GM21825 (cell line): ENCODE measurements around the gene FUZ.

Experiments used
- ATAC-seq: cut with Tn5 transposase; IDR thresholded peaks from one replicate; pipeline ENCODE4 v1.9.1; 2021; ENCODE audit warnings: mild to moderate bottlenecking, moderate library complexity; ENCODE audit not compliant: unreplicated experiment

The FUZ gene

GRCh38 chr19:49786376-49786820, 26.7 kb downstream of the FUZ start:
- no peak for ATAC-seq

DNA sequence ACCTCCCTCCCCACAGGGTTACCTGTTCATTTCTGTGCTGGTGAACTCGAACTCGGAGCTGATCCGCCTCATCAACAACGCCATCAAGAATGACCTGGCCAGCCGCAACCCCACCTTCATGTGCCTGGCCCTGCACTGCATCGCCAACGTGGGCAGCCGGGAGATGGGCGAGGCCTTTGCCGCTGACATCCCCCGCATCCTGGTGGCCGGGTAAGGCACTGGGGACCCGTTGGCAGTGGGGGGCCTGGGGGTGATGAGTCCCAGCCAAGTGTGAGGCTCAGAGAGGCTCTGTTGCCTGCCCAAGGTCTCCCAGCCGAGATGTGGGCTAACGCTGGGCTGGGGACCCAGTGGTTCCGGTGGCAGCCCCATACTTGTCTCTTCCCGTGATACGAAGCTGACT, 30.6 kb downstream of the FUZ start:
- ATAC-seq = no peak

- ATAC-seq = no peak
Measured at GRCh38 chr19:49781394-49781793, 31.7 kb downstream of the FUZ start.

GRCh38 chr19:49780861-49781260, 32.2 kb downstream of the FUZ start:
- ATAC-seq = no peak

GRCh38 chr19:49779731-49780555, 33.1 kb downstream of the FUZ start:
- ATAC-seq = no peak

GRCh38 chr19:49776371-49776764, 36.7 kb downstream of the FUZ start:
- no peak for ATAC-seq

- ATAC-seq = no peak
Measured at GRCh38 chr19:49775742-49776370, 37.2 kb downstream of the FUZ start.

- no peak for ATAC-seq
Measured at GRCh38 chr19:49774969-49775368, 38.1 kb downstream of the FUZ start.

DNA sequence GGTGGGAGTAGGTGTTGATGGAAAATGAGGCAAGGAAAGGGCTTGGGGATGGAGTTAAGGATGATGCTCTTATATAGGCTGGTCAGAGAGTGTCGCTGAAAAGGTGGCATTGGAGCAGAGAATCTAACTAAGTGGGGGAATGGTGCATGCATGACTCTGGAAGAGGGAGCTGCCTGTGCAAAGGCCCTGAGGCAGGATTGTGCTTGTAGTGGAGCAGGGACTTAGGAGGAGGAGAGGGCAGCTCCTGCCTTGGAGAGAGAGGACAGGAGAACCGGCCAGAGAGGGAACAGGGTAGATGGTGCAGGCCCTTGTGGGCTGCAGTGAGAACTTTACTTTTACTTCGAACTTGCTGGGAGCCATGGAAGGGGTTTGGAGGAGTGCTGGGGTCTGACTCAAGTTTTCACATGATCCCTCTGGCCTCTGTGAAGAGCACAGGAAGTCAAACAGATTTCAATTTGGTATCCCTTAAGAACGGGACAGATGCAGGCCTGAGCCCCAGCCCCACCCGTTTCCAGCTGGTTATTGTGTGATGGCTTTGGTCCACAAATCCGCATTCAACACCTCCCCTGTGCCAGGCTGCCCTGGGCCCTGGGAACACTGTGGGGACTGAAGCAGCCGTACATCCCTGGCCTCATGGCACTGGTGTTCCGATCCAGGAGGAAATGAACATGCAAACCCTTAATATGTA, 39.3 kb downstream of the FUZ start:
- ATAC-seq = no peak

DNA sequence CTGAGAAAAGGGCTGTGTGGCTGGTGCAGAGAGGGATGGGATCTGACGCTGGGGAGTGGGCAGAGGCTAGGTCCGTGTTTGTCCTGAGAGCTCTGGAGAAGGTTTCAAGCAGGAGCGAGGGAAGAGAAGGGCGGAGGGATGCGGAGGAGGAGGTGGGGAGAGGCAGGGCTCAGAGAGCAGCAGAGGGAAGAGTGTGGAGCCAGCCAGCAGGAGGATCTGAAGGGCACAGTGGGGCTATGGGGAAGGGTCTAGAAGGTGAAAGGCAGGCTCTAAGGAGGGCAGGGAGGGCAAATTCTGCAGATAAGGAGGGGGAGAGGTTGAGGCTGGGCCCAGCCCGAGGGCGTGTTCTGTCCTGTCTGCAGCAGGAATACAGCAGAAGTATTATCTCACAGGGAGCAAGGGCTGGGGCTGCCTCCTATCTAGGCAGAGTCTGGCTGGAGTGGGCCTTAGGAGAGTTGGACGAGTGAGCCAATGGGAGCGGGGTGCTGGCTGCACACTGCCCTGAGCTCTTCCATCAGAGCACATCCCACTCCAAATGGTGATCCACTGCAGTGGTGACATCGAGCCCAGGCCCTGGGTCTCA, 40.2 kb downstream of the FUZ start:
- ATAC-seq = no peak

GRCh38 chr19:49771674-49772139, 41.4 kb downstream of the FUZ start:
- ATAC-seq = no peak

DNA sequence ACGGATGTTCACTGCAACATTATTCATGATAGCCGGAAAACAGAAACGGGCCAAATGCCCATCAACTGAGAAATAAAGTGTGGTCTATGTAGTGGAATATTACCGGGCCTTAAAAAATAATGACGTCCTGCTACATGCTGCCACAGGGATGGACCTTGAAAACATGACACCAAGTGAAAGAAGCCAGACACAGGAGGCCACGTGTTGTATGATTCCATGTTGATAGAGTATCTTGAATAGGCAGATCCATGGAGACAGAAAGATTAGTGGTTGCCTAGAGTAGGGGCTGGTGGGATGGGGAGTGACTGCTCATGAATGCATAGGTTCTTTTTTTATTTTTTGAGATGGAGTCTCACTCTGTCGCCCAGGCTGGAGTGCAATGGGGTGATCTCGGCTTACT, 42.6 kb downstream of the FUZ start:
- ATAC-seq = no peak

DNA sequence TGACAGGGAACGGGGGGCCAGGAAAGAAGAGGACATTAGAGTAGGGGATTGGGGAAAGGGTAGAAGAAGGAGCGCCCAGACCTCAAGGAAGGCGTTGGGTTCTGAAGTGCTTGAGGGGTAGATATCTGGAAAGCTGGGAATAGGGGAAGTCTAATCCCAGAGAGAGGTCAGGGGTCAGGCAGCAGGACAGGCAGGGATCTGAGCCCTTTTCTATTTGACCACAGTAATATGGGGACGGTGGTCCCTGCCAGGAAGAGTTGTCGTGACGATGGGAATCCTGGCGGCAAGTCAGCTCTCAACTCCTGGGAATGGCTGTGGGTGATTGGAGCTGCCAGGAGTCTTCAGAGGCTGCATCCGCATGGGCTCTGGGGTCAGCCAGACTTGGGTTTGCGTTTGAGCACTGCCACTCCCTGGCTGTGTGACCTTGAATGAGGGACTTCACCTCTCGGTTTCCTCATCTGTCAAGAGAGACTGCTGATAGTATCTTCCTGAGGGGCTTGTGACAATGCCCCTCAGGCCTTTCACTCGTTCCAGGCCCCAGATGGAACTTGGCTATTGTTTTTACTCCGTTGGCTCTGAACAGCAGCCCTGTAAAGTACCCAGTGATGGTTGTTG, 45.0 kb downstream of the FUZ start:
- ATAC-seq = no peak

GRCh38 chr19:49767381-49767780, 45.7 kb downstream of the FUZ start:
- ATAC-seq = no peak

GRCh38 chr19:49766930-49767299, 46.2 kb downstream of the FUZ start, which contains the start of gene AP2A1:
TSS of gene AP2A1 (plus strand) at chr19:49767001. CDS start at chr19:49767134, 133 bp downstream.
- ATAC-seq = peak; percentile 8

- peak; percentile 88 for ATAC-seq
Measured at GRCh38 chr19:49766007-49766929, 46.8 kb downstream of the FUZ start.

DNA sequence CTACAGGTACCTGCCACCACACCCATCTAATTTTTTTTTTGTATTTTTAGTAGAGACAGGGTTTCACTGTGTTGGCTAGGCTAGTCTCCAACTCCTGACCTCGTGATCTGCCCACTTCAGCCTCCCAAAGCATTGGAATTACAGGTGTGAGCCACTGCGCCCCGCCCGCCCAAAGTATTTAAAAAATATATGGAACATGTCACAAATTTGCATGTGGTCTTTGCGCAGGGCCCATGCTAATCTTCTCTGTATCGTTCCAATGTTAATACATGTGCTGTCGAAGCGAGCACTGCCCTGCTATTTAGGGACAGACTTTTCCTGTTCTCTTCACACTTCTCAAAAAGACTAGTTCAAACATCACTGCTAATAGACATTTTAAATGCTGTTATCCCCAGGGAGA, 48.8 kb downstream of the FUZ start:
- no peak for ATAC-seq

DNA sequence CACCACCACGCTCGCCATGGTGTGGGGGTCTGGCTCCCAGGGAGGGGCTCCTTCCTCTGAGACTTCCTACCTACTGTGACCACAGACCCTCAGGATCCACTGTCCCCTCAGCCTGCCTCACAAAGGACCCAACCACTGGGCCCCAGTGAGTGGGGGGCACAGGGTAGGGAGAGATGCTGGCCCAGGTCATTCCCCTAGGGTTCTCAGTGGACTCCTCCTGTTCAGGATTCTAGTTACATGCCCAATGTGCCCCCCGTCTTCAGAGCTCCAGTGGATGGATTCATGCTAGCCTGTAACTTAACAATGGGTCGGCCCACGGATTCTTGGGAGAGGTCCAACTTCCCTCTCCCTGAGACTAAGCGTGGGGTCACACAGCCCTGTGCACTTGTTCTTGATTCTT, 49.9 kb downstream of the FUZ start, which contains the start of gene TSKS:
Gene TSKS, minus strand, starts transcription at position 77 of the 400 bp plus-strand sequence. Its CDS starts 59 bp downstream, at position 18.
- no peak for ATAC-seq

DNA sequence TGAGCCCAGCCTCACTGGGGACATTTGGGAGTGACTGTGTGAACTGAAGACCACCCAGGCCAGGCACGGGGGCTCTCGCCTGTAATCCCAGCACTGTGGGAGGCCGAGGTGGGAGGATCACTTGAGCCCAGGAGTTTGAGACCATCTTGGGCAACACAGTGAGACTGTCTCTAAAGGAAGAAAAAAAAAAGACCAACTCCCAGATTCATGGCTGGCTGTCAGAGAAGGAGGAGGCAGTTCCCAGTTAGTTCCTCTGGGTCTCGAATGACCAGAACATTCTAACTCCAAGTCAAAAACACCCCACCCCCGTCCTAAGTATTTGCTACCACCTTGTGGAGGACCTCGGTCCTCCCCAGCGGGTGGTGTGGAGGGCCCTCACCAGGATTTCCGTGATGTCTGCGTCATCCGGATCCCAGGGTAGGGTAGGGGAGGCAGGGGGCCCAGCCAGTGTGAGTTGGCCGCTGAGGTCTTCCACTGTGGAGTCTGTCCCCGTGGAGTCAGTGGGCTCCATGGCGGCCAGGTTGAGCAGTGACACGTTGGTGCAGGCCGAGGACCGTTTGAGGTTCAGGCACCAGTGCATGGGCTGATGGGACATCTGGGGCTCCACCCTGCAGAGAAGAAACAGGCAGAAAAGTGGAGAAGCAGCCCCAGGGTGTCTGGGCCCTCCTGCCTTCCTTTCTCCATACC, 51.3 kb downstream of the FUZ start:
- ATAC-seq = no peak
